Tibial artery (tissue), 4 donors: ENCODE results near the gene GATB.

ENCODE experiments used
- DNase-seq, 2 donors: peaks; one replicate each; pipeline ENCODE4 v3.0.0-alpha.2; 2019
- H3K27ac ChIP-seq, 2 donors: fragments of 200-600 bp; sonication (generic) in 1 of 2; 1 replicate in 1 of 2; 2 replicates in 1 of 2; pipeline ENCODE4 v1.5.1; 2018 to 2019; ENCODE audit warnings: mild to moderate bottlenecking in 1 of 2
- H3K27me3 ChIP-seq, 2 donors: fragments of 200-600 bp; sonication (generic) in 1 of 2; one replicate each; pipeline versions ENCODE4 v1.5.1 to v1.6.0; 2016 to 2019
- H3K36me3 ChIP-seq, 3 donors: fragments of 200-600 bp; sonication (generic) in 2 of 3; one replicate each; pipeline ENCODE4 v1.5.1; 2016 to 2019; ENCODE audit warnings: mild to moderate bottlenecking in 2 of 3
- H3K4me1 ChIP-seq, 4 donors: fragments of 200-600 bp; sonication (generic) in 2 of 4; 1 replicate in 3 of 4; 2 replicates in 1 of 4; pipeline ENCODE4 v1.5.1; 2016 to 2019
- H3K4me3 ChIP-seq, 2 donors: fragments of 200-600 bp; sonication (generic) in 1 of 2; 1 replicate in 1 of 2; 2 replicates in 1 of 2; pipeline ENCODE4 v1.5.1; 2018 to 2019; ENCODE audit warnings: mild to moderate bottlenecking in 2 of 2
- H3K9me3 ChIP-seq, 3 donors: fragments of 200-600 bp; sonication (generic) in 1 of 3; one replicate each; pipeline ENCODE4 v1.5.1; 2016 to 2019
- CTCF ChIP-seq, 2 experiments: fragments of 200-600 bp in 1 of 2; fragments of 450-650 bp in 1 of 2; IDR thresholded peaks; one replicate each; pipeline ENCODE4 v1.5.1; 2017 to 2019; ENCODE audit warnings: antibody characterized with exemption in 2 of 2, mild to moderate bottlenecking in 1 of 2, moderate library complexity in 1 of 2
- intact Hi-C: fragments of 100-400 bp; cut with DNase I; formaldehyde crosslinking; loops from one replicate; pipeline ENCODE4 v1.15.0; 2023; ENCODE audit warnings: low total_unique reads

Gene GATB

DNA sequence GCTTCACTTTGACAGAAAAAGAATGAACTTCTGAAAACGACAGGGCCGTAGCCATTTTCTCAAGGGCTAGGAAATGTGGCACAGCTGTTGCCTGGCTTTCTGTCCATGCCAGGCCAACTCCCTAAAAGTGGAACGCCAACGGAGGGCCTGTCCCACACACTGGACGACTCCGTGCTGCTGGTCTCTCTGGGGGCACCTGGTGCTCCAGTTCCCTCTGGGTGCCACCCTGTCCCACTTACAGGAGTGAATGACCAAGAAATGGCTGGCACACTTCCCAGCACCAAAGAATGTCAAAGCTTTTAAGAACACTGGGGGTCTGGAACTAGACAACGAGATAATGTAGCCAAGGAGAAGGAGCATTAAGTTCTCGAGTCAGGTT is 40.9 kb downstream of the GATB start:
- Histone ChIP-seq H3K4me1 (no peaks in the 10 kb centered on the region), H3K27ac (no peak overlapping the region), H3K36me3 (peaks cover 0 to 35% (median 12%) of the 10 kb centered on the region in 3 donors), H3K27me3 (no peaks in the 10 kb centered on the region), H3K9me3 (no peaks in the 10 kb centered on the region), H3K4me3 (no peak overlapping the region)
- TF ChIP-seq CTCF (IDR thresholded peaks at IDR 0.05): no peak
- DNase-seq: no peak
- intact Hi-C loops: no loop called here

- no peak overlapping the region for H3K4me3 ChIP-seq
Measured at GRCh38 chr4:151718984-151719955, 41.5 kb downstream of the GATB start.

GRCh38 chr4:151717909-151718628 is 42.7 kb downstream of the GATB start:
- intact Hi-C loops: no loop called here
- no peak overlapping the region for H3K4me3 ChIP-seq
- no peak for DNase-seq
- TF ChIP-seq CTCF (IDR thresholded peaks at IDR 0.05): no peak
- H3K27ac ChIP-seq: no peak overlapping the region
- H3K9me3 ChIP-seq: no peaks in the 10 kb centered on the region
- no peaks in the 10 kb centered on the region for H3K4me1 ChIP-seq
- peaks cover 8 to 47% (median 12%) of the 10 kb centered on the region in 3 donors for H3K36me3 ChIP-seq
- H3K27me3 ChIP-seq: no peaks in the 10 kb centered on the region

More at GRCh38 chr4:151718984-151719955, 41.5 kb downstream of the GATB start:
- Histone ChIP-seq H3K27me3 (no peaks in the 10 kb centered on the region), H3K4me1 (no peaks in the 10 kb centered on the region), H3K9me3 (no peaks in the 10 kb centered on the region), H3K27ac (no peak overlapping the region), H3K36me3 (peaks cover 0 to 36% (median 12%) of the 10 kb centered on the region in 3 donors)
- no peak for TF ChIP-seq CTCF (IDR thresholded peaks at IDR 0.05)
- DNase-seq: no peak
- intact Hi-C loops: no loop called here

DNA sequence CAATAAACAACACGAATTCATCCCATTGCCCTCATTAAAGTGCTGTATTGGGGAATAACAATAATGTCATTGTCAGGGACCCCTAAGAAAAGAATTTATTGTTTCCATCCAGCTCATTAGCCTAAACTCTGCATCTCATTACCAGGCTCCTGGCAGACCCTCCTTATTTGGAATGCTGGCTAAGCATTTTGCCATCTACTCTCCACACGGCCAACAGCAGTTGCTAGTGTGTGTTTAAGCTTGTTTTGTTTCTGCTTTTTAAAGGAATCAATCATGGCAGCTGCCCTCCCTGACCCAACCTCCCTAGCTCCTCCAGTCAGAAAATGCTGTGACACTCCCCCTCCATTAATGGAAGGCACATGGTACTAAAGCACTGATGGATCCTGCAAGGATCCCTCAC is 43.5 kb downstream of the GATB start:
- Histone ChIP-seq H3K27me3 (no peaks in the 10 kb centered on the region), H3K9me3 (no peaks in the 10 kb centered on the region), H3K4me1 (no peaks in the 10 kb centered on the region), H3K36me3 (peaks cover 8 to 47% (median 12%) of the 10 kb centered on the region in 3 donors), H3K27ac (no peak overlapping the region), H3K4me3 (no peak overlapping the region)
- intact Hi-C loops: no loop called here
- no peak for TF ChIP-seq CTCF (IDR thresholded peaks at IDR 0.05)
- no peak for DNase-seq

- H3K27me3 ChIP-seq: no peaks in the 10 kb centered on the region
- no peak overlapping the region for H3K27ac ChIP-seq
- no peaks in the 10 kb centered on the region for H3K9me3 ChIP-seq
- intact Hi-C loops: no loop called here
- no peaks in the 10 kb centered on the region for H3K4me1 ChIP-seq
- H3K4me3 ChIP-seq: no peak overlapping the region
- H3K36me3 ChIP-seq: peaks cover 8 to 47% (median 12%) of the 10 kb centered on the region in 3 donors
- no peak for TF ChIP-seq CTCF (IDR thresholded peaks at IDR 0.05)
- no peak for DNase-seq
Measured at GRCh38 chr4:151716324-151716723, 44.5 kb downstream of the GATB start.
